Osteoblast (primary cell): ENCODE data around the gene CSNK2A1. TPM values are rescaled to one million over a fixed set of nuclear protein-coding genes. Genes with fewer than 3 reads are reported as not detected.
A peak's percentile ranks its signal among the peaks of the same experiment; 100 is the strongest.

ENCODE experiments used
- DNase-seq: peaks from one replicate; pipeline ENCODE4 v3.0.0; 2011; ENCODE audit warnings: low spot score, mixed read lengths; ENCODE audit not compliant: insufficient read length; ENCODE audit errors: missing footprints
- H2AFZ ChIP-seq: 2 replicates; pipeline ENCODE4 v1.6.0; 2011; ENCODE audit warnings: mild to moderate bottlenecking, low read length
- H3K27ac ChIP-seq: 2 replicates; pipeline ENCODE4 v1.5.1; 2011; ENCODE audit warnings: mild to moderate bottlenecking, low read depth, low read length, moderate library complexity
- H3K27me3 ChIP-seq: 2 replicates; pipeline ENCODE4 v1.6.0; 2012; ENCODE audit warnings: mild to moderate bottlenecking, control low read depth, inconsistent platforms, low read length, moderate library complexity; ENCODE audit not compliant: insufficient read depth
- H3K36me3 ChIP-seq: 2 replicates; pipeline ENCODE4 v1.5.1; 2011; ENCODE audit warnings: mild to moderate bottlenecking, low read length, control low read depth, moderate library complexity; ENCODE audit not compliant: insufficient read depth
- H3K4me1 ChIP-seq: 2 replicates; pipeline ENCODE4 v1.5.1; 2011; ENCODE audit warnings: mild to moderate bottlenecking, low read length, control low read depth, moderate library complexity; ENCODE audit not compliant: insufficient read depth
- H3K4me2 ChIP-seq: 2 replicates; pipeline ENCODE4 v1.6.0; 2011; ENCODE audit warnings: mild to moderate bottlenecking, low read length; ENCODE audit not compliant: insufficient read depth
- H3K4me3 ChIP-seq: fragments of 200-600 bp; sonication (generic); 3 replicates; pipeline ENCODE4 v1.5.1; 2012; ENCODE audit warnings: mild to moderate bottlenecking, low read length, inconsistent platforms; ENCODE audit not compliant: insufficient read depth
- H3K79me2 ChIP-seq: 2 replicates; pipeline ENCODE4 v1.6.0; 2012; ENCODE audit warnings: mild to moderate bottlenecking, low read length, control low read depth, inconsistent platforms; ENCODE audit not compliant: insufficient read depth
- H3K9me3 ChIP-seq: 2 replicates; pipeline ENCODE4 v1.5.1; 2011; ENCODE audit warnings: low read depth, low read length, control low read depth
- H4K20me1 ChIP-seq: 2 replicates; pipeline ENCODE4 v1.6.0; 2012; ENCODE audit warnings: mild to moderate bottlenecking, low read length, control low read depth; ENCODE audit not compliant: insufficient read depth
- total RNA-seq: library from RNA; depleted of rRNA; stranded (reverse); fragments of >200 nt; gene quantifications from 2 replicates; pipeline ENCODE4 v1.2.3, GENCODE V29; 2012
- TF ChIP-seq, protein P1 (sequence below): IDR thresholded peaks from 2 replicates; pipeline ENCODE4 v1.5.1; 2011; ENCODE audit warnings: mild to moderate bottlenecking, low read depth, low read length, moderate library complexity; ENCODE audit errors: extremely low read depth

CSNK2A1 gene
- total RNA-seq, 1 donor: 82.9 TPM

DNA sequence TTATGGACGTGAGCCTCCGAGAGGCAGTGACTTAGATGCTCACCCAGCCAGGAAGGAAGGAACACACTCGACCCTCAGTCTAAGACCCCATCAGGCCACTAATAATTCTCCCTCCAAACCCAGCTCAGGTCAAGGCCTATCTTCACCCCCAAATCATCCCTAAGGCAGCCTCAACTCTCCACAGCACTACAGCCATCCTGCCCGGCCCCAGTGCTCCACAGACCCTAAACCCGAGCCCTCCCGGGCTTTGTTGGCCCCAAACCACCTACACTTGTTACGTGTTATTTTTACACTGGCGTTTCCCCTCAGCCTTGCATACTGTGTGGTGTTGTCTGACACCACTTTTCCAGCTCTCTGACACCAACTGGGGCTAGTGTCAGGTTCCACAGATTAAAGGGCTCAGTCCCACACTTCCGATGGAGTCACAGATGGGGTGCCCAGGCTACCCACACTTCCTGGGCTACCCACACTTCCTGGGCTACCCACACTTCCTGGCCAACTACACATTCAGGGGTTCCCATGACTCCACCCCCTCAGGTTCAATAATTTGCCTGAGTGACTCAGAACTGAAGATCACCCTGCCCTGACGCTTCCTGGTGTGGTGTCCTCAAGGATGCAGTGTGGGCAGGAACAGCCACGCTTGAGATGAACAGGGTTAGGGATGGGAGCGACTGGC lies 110.2 kb downstream of the CSNK2A1 start:
- Histone ChIP-seq H3K9me3 (no peaks in the 10 kb centered on the region), H3K27me3 (no peaks in the 10 kb centered on the region), H3K4me3 (no peak overlapping the region), H3K36me3 (peaks cover 57% of the 10 kb centered on the region), H2AFZ (no peak overlapping the region), H3K4me2 (no peak overlapping the region), H3K79me2 (no peaks in the 10 kb centered on the region), H4K20me1 (peaks cover 3% of the 10 kb centered on the region), H3K27ac (peak overlapping the region; percentile 33), H3K4me1 (peaks cover 4% of the 10 kb centered on the region)
- peak; percentile 94 for DNase-seq
- TF ChIP-seq, protein P1, sequence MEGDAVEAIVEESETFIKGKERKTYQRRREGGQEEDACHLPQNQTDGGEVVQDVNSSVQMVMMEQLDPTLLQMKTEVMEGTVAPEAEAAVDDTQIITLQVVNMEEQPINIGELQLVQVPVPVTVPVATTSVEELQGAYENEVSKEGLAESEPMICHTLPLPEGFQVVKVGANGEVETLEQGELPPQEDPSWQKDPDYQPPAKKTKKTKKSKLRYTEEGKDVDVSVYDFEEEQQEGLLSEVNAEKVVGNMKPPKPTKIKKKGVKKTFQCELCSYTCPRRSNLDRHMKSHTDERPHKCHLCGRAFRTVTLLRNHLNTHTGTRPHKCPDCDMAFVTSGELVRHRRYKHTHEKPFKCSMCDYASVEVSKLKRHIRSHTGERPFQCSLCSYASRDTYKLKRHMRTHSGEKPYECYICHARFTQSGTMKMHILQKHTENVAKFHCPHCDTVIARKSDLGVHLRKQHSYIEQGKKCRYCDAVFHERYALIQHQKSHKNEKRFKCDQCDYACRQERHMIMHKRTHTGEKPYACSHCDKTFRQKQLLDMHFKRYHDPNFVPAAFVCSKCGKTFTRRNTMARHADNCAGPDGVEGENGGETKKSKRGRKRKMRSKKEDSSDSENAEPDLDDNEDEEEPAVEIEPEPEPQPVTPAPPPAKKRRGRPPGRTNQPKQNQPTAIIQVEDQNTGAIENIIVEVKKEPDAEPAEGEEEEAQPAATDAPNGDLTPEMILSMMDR: no peak

DNA sequence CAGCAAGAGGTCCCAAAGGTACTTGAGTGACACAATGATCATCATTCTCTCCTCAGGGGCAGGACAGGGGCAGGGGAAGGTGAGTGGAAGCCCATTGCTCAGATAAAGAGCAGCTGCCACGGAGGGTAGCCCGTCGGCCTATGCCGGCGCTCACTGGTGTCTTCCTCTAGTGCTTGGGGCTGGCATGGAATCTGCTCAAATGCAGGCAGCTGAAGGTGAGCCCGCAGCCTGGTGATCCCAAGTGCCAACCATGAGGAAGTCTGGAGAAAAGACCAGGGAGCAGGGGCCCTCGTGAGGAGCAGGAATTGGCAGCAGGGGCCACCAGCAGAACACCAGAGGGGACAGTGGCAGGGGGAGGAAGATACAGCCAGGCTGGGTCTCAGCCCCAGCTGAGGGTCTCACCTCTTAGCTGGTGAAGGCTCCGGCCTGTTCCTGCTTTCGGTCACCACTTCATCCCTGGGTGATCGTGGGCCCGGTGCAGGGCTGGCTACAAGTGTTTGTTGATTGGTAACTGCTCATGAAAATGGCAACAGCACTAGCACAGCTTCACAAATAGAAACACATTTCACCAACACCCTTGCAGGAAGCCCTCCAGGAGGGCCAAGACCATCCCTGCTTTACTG lies 110.8 kb downstream of the CSNK2A1 start:
- TF ChIP-seq, protein P1: no peak
- H3K4me1 ChIP-seq: peaks cover 4% of the 10 kb centered on the region
- no peak overlapping the region for H3K4me3 ChIP-seq
- H4K20me1 ChIP-seq: peaks cover 3% of the 10 kb centered on the region
- peak overlapping the region; percentile 33 for H3K27ac ChIP-seq
- no peak overlapping the region for H3K4me2 ChIP-seq
- H3K27me3 ChIP-seq: no peaks in the 10 kb centered on the region
- H3K9me3 ChIP-seq: no peaks in the 10 kb centered on the region
- no peak overlapping the region for H2AFZ ChIP-seq
- DNase-seq: peak; percentile 62
- peaks cover 56% of the 10 kb centered on the region for H3K36me3 ChIP-seq
- H3K79me2 ChIP-seq: no peaks in the 10 kb centered on the region

DNA sequence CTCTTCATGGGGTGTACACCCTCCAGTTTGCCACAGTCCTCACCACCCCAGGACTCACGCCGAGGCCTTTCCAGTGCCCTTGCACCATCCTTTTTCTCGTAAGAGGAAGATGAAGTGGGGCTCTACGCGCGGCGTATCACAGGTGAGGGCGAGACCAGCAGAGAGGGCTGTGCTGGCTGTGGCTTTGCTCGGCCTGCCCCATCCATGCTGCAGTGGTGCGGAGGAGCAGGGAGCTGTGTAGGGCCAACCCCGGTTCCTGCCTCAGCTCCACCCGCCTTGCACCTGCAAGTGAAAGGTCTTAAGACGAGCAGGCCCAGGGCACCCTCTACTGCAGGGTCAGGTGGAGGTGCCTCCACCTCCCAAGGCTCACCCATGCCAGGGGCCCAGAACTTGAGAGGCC lies 111.4 kb downstream of the CSNK2A1 start:
- no peak overlapping the region for H3K4me2 ChIP-seq
- H3K4me1 ChIP-seq: peaks cover 4% of the 10 kb centered on the region
- TF ChIP-seq, protein P1: no peak
- H2AFZ ChIP-seq: no peak overlapping the region
- H3K79me2 ChIP-seq: no peaks in the 10 kb centered on the region
- H3K4me3 ChIP-seq: no peak overlapping the region
- no peaks in the 10 kb centered on the region for H3K9me3 ChIP-seq
- peaks cover 3% of the 10 kb centered on the region for H4K20me1 ChIP-seq
- DNase-seq: peak; percentile 62
- no peak overlapping the region for H3K27ac ChIP-seq
- H3K27me3 ChIP-seq: no peaks in the 10 kb centered on the region
- peaks cover 56% of the 10 kb centered on the region for H3K36me3 ChIP-seq
